ENCODE measurements around the gene LRRC36. TPM values are rescaled to one million over a fixed set of nuclear protein-coding genes. Genes with fewer than 3 reads are reported as not detected.

LRRC36 gene
- polyA plus RNA-seq, 1 donor from 2014 or later = not detected

DNA sequence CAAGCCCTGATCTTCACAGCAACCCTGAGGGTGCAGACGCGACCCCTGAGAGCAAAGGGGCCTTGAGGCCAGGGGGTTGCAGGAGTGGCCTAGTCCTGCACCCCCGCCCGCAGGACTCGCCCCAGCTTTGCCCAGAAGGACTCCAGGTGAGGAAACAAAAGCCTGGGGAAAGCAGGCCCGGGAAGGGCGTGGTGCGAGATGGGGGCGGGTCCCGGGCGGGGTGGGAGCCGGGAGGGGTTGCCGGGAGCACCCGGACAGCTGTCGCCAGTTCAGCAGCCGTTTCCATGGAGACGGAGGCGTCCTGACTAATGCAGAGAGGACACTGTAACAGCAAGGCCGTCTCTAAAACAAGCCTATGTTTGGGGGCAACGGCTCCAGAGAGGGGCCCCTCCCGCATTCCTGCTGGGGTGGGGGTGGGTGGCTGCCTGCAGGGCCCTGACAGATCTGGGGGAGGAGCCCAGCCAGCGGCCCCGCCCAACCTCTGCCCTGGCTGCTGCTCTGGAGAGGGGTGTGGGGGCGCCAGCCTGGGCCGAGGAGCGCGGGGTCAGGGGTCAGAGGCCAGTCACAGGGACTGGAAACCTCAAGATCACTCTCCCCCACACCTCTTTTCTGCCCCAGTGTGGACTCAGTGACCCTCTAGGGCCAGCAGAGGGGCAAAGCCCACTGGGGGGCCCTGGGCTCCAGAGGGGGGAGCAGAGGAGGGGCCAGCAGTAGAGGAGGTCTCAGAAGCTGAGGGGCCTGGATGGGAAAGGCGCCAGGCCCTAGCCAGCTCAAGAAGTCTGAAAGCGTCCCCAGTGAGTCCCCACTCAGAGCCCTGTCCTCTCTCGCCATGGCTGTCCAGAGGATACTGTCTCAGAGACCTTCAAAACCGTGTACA is 69.8 kb downstream of the LRRC36 start:
- Mint-ChIP-seq H3K27ac (no peak overlapping the region), H3K4me1 (peaks cover 0 to 6% (median 3%) of the 10 kb centered on the region in 3 donors), H3K4me3 (no peak overlapping the region), H3K9me3 (no peaks in the 10 kb centered on the region), H3K36me3 (no peaks in the 10 kb centered on the region), H3K27me3 (peaks cover 21% of the 10 kb centered on the region)

DNA sequence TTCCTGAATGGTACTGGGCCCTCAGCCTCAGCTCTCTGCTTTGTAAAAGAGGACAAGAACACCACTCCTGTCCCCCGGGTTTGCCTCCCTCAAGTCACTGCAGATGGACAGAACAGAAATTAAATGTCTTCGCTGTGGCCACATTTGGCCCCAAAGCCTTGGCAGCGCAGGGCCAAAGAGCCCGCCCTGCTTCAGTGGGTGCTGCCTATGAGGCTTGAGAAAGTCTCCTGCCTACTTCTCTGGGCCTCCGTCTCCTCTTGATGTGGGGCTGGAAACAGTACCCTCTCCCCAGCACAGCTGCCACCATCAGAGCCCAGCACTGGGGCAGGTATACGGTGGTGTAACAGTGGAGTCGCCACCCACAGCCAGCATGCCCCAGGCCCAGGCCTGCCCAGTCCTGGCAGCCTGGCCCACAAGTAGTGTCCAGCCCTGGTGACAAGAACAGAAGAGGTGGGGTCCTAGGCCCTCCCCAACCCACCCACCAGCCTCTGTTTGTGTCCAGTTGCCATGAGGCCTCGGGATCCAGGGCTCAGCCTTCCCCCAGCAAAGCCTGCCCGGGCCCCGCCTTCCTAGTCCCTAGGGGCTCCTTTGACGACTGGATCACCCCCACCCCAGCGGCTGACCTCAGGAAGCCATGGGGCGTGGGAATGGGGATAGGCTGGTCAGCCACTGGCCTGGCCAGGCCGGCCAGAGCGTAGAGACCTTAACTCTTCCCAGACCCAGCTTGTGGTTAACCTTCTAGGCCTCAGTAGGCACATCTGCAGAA is 70.6 kb downstream of the LRRC36 start:
- Mint-ChIP-seq H3K9me3 (no peaks in the 10 kb centered on the region), H3K27ac (no peak overlapping the region), H3K4me3 (no peak overlapping the region), H3K4me1 (peaks cover 0 to 6% (median 3%) of the 10 kb centered on the region in 3 donors), H3K27me3 (peaks cover 19% of the 10 kb centered on the region), H3K36me3 (no peaks in the 10 kb centered on the region)

DNA sequence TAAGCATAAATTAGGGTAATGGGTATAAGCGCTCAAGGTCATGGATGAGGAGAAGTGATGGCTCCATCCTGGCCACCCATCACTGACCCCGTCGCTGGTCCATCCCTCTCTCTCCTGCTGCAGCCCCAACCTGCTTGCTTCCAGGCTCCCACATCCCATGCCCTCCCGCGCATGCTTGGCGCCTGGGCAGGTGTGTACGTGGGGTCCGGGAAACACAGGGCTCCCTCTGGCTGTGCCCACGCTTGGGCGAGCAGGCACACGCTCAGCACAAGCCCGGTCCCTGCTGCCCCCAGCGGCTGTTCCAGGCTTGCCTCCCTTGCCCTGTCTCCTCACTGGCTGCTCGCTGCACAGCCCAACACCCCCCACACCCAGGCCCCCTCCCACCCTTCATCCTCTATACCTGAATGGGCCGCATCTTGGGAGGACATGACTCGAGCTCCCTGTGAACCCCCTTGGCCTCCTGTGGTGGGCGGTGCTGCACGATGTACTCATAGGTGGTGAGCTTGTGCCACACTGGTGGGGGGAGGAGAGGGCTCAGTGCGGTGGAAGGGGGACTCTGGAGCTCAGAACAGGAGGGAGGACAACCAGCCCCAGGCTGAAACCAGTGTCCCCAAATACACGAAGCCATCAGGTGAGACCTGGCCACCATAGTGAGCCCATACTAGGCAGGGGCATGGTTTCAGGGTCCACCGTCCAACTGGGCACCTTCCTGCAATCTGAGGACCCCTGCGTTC is 71.4 kb downstream of the LRRC36 start:
- Mint-ChIP-seq H3K9me3 (no peaks in the 10 kb centered on the region), H3K36me3 (no peaks in the 10 kb centered on the region), H3K4me3 (peak overlapping the region in 1 of 4 donors; percentile 63), H3K27me3 (peaks cover 12% of the 10 kb centered on the region), H3K4me1 (peaks cover 0 to 6% (median 3%) of the 10 kb centered on the region in 3 donors), H3K27ac (no peak overlapping the region)

GRCh38 chr16:67398546-67399217 is 72.1 kb downstream of the LRRC36 start:
- H3K27ac Mint-ChIP-seq = no peak overlapping the region

GRCh38 chr16:67399218-67399733 is 72.7 kb downstream of the LRRC36 start:
- Mint-ChIP-seq H3K27ac (no peak overlapping the region), H3K9me3 (no peaks in the 10 kb centered on the region), H3K36me3 (no peaks in the 10 kb centered on the region), H3K4me1 (peaks cover 0 to 3% (median under 1%) of the 10 kb centered on the region in 3 donors), H3K4me3 (peak overlapping the region in 2 of 4 donors; percentile 51 to 72), H3K27me3 (peaks cover 4% of the 10 kb centered on the region)

More at GRCh38 chr16:67398546-67399217, 72.1 kb downstream of the LRRC36 start:
- Mint-ChIP-seq H3K4me1 (peaks cover 0 to 6% (median 3%) of the 10 kb centered on the region in 3 donors), H3K36me3 (no peaks in the 10 kb centered on the region), H3K27me3 (peaks cover 9% of the 10 kb centered on the region), H3K9me3 (no peaks in the 10 kb centered on the region), H3K4me3 (peak overlapping the region in 1 of 4 donors; percentile 63)

DNA sequence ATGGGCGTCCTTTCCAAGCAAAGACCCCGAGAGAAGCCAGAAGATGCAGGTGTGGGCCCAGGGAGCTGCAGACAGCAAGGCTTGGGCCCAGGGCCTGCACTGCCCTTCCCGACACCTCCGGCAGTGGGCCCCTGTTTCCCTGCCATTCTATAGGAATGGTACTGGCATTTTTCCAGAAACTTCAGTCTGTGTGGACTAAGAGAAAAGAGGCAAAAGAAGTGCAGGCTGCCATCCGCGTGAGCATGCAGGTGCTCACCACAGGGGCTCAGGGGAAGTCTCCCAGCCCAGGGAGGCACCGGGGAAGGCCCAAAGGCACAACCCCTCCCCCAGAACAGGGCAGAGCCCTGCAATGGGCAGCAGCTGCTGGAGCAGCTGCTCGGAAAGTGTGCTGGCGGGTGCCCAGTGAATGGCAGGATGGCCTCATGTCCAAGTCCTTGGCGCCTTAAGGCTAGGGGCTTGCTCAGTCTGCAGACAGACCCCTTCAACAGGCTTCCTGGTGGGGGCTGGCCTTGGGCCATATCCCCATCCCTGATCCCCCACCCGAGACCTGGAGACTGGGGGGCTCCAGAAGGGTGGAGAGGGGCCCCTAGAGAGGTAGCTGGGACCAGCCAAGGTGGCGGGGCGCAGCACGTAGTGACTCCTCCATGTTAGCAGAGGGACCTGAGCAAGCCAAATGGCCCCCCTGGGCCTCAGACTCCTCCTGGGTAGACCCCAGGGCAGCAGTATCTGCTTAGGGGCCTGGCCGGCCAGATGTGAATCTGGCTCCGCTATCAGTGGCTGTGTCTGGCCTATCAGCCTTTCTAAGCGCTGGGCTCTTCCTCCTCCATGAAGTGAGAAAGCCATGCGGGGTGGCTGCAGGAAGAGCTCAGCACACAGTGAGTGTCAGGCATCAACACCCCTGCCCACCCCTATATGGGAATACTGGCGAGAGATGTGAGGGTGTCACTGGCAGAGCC is 73.4 kb downstream of the LRRC36 start:
- H3K27ac Mint-ChIP-seq = no peak overlapping the region
- H3K9me3 Mint-ChIP-seq = no peaks in the 10 kb centered on the region
- peaks cover 4% of the 10 kb centered on the region for H3K27me3 Mint-ChIP-seq
- H3K4me1 Mint-ChIP-seq = peaks cover 0 to 2% (median 0%) of the 10 kb centered on the region in 3 donors
- H3K4me3 Mint-ChIP-seq = no peak overlapping the region
- H3K36me3 Mint-ChIP-seq = no peaks in the 10 kb centered on the region

GRCh38 chr16:67400901-67401300 is 74.3 kb downstream of the LRRC36 start:
- Mint-ChIP-seq H3K27me3 (no peaks in the 10 kb centered on the region), H3K4me3 (no peak overlapping the region), H3K9me3 (no peaks in the 10 kb centered on the region), H3K27ac (no peak overlapping the region), H3K36me3 (no peaks in the 10 kb centered on the region), H3K4me1 (no peaks in the 10 kb centered on the region)

- H3K4me1 Mint-ChIP-seq = no peaks in the 10 kb centered on the region
These were observed 77.5 kb downstream of the LRRC36 start for GRCh38 chr16:67403976-67404555.

GRCh38 chr16:67404740-67405226 is 78.2 kb downstream of the LRRC36 start:
- H3K27me3 Mint-ChIP-seq = no peaks in the 10 kb centered on the region
- no peaks in the 10 kb centered on the region for H3K9me3 Mint-ChIP-seq
- no peaks in the 10 kb centered on the region for H3K4me1 Mint-ChIP-seq
- no peaks in the 10 kb centered on the region for H3K36me3 Mint-ChIP-seq
- H3K4me3 Mint-ChIP-seq = no peak overlapping the region
- H3K27ac Mint-ChIP-seq = no peak overlapping the region

More at GRCh38 chr16:67403976-67404555, 77.5 kb downstream of the LRRC36 start:
- Mint-ChIP-seq H3K4me3 (no peak overlapping the region), H3K9me3 (no peaks in the 10 kb centered on the region), H3K27ac (no peak overlapping the region), H3K27me3 (no peaks in the 10 kb centered on the region), H3K36me3 (no peaks in the 10 kb centered on the region)

GRCh38 chr16:67405336-67405735 is 78.7 kb downstream of the LRRC36 start:
- H3K27me3 Mint-ChIP-seq = no peaks in the 10 kb centered on the region
- no peaks in the 10 kb centered on the region for H3K9me3 Mint-ChIP-seq
- H3K36me3 Mint-ChIP-seq = no peaks in the 10 kb centered on the region

DNA sequence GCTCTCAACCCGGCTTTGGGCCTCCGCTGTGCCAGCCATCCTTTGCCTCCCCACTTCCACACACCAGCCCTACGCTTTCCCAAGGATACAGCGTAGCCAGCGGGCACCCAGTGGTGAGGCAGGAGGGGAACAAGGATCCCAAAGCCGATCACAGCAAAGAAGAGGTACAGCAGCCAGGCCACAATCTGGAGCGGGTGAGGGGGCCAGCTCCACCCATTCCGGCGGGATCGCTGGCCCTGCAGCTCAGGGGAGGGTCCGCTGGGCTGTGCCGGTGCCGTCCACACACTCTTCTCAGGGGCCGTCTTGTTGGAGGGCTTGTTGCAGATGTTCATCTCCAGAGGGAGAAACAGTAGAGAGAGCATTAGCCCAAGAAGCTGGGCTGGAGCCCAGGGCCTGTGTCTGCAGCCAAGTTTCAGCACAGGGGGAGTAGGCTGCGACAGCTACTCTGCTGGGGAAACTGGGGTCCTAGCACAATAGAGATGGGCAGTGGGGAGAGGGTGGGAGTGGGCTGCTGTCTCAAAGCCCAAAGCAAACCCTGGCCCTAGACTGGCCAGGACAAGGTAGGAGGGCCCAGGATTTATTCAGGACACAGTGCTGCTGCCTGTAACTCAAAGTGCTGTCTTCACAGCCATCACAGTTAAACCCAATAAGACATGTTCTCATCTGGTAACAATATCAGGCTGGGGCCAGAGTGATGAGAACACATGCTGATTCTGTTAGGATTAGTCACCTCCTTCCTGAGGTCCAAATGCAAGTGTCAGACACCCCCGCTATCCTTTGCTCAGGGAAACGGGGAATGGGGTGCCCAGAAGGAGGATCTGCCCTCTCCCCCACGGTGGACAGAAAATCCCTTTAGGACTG is 79.7 kb downstream of the LRRC36 start:
- H3K4me1 Mint-ChIP-seq = no peaks in the 10 kb centered on the region
- H3K4me3 Mint-ChIP-seq = no peak overlapping the region
- H3K9me3 Mint-ChIP-seq = no peaks in the 10 kb centered on the region
- H3K27me3 Mint-ChIP-seq = no peaks in the 10 kb centered on the region
- H3K36me3 Mint-ChIP-seq = no peaks in the 10 kb centered on the region
- no peak overlapping the region for H3K27ac Mint-ChIP-seq

More at GRCh38 chr16:67405336-67405735, 78.7 kb downstream of the LRRC36 start:
- Mint-ChIP-seq H3K4me1 (no peaks in the 10 kb centered on the region), H3K4me3 (no peak overlapping the region), H3K27ac (no peak overlapping the region)

DNA sequence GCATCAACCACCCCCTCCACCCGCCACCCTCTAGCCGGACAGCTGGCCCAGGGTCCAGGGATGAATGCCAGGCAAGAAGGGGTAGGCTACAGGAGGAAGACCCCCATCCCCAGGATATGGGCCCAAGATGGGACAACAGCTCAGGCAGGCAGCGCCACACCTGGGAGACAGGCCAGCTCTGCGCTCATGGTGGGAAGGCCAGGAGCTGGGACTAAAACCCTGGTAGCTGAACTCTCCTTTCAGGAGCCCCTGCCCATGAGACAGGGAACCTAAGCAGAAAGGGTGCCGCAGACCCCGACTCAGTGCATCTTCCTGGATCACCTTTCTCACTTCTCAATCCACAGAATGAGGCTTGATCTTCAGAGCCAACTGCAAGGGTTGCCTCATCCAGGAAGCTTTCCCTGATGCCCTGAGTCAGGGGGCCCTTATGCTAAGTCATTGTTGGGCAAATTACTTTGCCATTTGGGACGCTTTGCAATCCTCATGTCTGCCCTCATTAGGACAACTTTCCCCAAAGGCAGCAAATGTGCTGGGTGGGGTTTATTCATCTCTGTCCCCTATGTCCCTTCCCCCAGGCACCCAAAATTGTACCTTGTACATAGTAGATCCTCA is 80.7 kb downstream of the LRRC36 start:
- no peaks in the 10 kb centered on the region for H3K4me1 Mint-ChIP-seq
- H3K9me3 Mint-ChIP-seq = no peaks in the 10 kb centered on the region
- no peak overlapping the region for H3K4me3 Mint-ChIP-seq
- peaks cover 3% of the 10 kb centered on the region for H3K36me3 Mint-ChIP-seq
- no peaks in the 10 kb centered on the region for H3K27me3 Mint-ChIP-seq
- H3K27ac Mint-ChIP-seq = no peak overlapping the region
